ENCODE measurements around the gene KCTD13.
"Not testable (repeated sequence)": the region's sequence is repeated elsewhere in the genome, so short reads cannot be mapped to it uniquely, and the experiment has no call there.

Gene KCTD13

DNA sequence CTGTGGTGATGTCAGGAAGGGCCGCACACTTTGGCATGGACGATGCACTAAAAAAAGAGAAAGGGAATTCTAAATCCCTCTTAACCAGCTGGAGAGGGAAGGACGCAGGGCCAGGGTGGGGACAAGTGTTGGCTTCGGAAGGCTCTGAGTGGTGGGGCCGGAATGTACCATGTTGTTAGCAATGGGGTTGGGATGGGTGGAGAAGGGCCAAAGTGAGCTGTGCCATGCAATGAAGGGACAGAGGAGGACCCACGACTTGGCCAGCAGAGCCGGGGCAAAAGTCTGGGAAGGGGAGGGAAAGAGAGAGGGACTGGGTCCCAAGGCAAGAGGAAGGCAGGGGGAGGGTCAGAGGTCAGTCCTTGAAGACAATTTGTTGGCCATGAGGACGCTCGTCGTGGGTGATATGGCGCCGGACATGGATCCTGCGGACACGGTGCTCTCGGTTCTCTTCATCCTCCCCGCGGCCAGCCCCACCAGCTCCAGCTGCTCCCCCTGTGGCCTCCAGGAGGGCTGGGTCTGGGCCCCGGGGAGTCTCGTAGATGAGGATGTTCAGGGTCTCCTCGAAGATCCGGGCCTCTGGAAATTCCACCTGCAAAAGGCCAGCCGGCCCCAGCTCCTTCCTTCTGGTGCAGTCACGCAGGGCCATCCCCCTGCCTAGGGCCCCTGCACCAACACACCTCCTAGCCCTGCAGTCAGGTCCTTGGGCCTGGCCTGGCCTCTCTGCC lies 19.3 kb downstream of the KCTD13 start:
- DNase-seq = no peak

- no peak for DNase-seq
These were observed 20.4 kb downstream of the KCTD13 start for GRCh38 chr16:29905668-29906067.

DNA sequence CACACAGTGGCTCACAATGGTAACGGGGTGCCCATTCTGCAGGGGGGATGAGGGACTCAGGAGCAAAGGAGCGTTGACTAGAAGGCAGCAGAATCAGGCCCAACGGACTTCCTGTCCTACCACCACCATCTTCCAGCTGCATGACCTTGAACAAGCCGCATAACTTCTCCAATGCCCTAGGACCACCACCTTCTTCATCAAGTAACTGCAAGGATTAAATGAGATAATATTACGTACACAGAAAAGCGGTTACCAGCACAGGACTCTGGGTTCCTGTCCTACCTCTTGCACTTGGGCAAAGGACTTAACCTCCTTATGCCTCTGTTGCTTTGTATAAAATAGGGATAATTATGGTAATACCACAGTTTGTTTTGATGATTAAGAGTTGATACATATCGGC lies 21.1 kb downstream of the KCTD13 start:
- DNase-seq = no peak

DNA sequence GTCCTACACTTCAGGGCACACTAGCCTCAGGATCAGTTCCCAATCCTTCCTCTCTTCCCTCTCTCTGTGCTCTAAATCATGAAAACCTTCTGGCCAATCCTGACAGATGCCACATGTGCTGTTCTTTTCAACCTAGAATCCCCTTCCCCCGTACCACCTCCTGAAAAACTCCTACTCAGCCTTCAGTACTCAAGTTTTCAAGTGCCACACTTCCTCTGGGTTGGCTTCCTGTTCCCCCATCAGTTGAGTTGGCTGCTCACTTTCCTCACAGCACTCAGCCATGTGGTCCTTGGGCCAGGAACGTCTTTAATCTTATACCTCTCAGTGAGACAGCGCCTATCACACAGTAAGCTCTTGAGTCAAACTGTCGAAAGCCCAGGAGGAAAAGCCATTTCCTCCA lies 22.4 kb downstream of the KCTD13 start:
- no peak for DNase-seq

GRCh38 chr16:29901607-29901945 lies 24.4 kb downstream of the KCTD13 start:
- no peak for DNase-seq

DNA sequence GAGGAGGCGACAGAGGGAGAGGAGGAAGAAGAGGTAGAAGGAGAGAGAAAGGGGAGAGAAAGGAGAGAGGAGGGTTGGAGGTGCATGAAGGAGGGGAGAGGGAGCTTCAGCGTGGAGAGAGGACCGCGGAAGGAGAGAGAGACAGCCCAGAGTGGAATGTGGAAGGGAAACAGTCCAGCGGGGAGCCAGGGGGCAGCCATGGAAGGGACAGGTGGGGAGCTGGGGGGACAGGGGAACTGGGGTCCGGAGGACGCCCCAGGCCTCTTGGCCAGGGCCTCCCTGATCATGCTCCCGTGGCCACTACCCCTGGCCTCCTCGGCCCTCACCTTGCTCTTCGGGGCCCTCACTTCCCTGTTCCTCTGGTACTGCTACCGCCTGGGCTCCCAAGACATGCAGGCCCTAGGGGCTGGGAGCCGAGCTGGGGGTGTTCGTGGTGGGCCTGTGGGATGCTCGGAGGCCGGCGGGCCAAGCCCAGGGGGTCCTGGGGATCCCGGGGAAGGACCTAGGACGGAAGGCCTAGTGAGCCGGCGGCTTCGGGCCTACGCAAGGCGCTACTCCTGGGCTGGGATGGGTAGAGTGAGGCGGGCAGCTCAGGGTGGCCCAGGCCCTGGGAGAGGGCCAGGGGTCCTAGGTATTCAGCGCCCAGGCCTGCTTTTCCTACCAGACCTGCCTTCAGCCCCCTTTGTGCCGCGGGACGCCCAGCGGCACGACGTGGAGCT lies 25.0 kb downstream of the KCTD13 start:
- DNase-seq = no peak

DNA sequence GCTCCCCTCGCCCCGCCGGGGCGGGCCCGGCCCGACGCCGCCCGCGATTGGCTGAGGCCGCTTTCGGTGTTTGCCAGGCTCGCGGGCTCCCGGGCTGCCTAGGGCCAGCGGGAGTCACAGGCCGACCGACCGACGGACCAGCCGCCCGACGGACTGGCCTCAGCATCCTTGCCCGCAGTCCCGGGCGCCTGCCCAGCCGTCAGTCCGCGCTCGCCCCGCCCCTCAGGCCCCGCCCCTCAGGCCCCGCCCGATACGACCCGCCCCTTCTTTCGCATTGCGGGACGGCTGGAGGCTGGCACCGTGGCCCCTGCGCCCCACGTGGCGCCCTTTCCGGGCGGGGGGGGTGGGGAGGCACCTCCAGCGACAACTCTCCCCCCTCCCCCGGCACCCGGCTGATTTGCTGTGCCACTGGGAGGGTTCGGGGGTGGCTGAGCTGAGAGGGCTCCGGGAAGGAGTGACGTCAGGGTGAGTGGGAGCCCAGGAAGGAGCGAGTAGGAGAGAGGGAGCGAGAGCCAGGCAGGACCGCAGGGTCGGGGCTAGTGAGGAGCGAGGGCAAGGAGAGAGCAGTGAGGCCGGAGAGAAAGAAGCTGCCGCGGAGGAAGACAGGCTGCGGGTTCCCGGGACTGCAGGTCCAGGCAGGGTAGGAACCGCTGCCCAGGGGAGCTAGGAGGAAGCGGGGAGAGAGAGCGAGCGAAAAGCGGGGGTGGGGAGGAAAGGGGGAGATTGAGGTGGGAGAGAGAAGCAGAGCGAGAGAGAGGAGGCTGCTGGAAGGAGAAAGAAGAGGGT lies 25.7 kb downstream of the KCTD13 start, which contains the start of gene ASPHD1:
Gene ASPHD1 (plus strand): TSS at position 387 of the 786 bp plus-strand sequence. CDS start 484 bp downstream, outside the sequence.
- DNase-seq = no peak

DNA sequence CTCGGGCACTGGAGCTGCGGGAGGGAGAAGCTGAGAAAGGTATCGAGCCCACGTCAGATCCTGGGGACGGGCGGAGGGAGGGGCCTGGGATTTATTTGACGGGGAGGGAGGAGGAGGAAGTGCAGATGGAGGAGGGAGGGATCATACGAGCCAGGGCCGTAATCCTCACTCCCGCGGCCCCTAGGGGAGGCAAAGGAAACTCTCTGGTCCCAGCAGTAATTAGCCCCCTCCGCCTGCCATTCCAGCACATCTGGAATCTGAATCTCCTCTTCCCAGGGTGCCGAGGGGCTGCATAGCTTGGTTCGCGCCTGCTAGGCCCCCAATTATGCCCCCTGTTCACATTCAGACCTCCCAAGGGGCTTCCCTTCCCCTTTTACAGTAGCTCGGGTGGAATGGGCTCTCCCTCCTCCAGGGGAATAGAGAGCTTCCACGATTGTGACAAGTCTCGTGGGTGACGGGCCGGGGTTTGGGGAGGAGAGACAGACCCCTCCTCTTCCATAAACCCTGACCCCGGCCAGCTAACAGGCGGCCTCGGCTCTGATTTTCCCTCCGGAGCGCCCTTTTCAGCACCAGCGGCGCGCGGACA lies 26.4 kb downstream of the KCTD13 start, which contains the start of gene SEZ6L2:
Gene SEZ6L2 (minus strand): TSS at position 35 of the 586 bp plus-strand sequence. CDS start 531 bp downstream, outside the sequence.
- DNase-seq = peak; percentile 66

- no peak for DNase-seq
These were observed 27.1 kb downstream of the KCTD13 start for GRCh38 chr16:29898804-29899515.

GRCh38 chr16:29898135-29898803 lies 27.8 kb downstream of the KCTD13 start:
- DNase-seq = no peak

DNA sequence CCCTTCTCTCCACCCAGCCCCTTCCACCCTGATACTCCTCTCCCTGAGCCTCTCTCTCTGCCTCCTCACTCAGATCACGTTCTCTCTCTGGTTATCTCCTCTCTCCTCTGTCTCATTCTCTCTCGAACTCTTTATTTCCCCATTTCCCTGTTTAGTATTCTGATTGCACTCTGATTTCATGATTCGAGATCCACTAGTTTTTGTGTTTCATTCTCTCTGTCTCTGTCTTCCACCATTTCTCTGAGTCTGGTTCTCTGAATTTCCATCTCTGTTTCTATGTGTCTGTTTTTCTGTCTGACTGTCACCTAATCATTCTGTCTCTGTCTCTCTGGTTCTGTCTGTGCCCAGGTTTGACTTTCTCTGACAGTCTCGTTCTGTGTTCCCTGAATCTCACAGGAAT lies 28.7 kb downstream of the KCTD13 start:
- DNase-seq = no peak

DNA sequence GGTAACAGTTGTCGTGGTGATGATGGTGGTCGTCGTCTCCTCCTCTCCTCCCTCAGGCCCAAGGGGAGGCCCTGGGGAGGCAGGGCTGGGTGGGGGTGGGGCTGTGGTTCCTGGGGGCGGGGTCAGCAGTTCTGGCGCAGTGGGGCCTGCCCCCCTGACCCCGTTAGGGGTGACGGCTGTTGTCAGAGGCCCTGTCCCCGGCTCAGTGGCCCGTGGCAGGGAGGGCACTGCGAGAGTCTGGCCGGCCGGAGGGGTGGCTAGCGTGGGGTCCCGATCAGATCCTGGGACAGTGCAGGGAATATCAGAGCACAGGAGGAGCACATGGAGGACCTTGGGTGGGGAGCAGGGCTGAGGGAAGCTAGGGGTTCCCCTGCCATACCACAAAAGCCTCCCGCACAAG lies 29.2 kb downstream of the KCTD13 start:
- DNase-seq = no peak

GRCh38 chr16:29894352-29894751 lies 31.7 kb downstream of the KCTD13 start:
- no peak for DNase-seq

- no peak for DNase-seq
These were observed 32.5 kb downstream of the KCTD13 start for GRCh38 chr16:29893553-29893952.

DNA sequence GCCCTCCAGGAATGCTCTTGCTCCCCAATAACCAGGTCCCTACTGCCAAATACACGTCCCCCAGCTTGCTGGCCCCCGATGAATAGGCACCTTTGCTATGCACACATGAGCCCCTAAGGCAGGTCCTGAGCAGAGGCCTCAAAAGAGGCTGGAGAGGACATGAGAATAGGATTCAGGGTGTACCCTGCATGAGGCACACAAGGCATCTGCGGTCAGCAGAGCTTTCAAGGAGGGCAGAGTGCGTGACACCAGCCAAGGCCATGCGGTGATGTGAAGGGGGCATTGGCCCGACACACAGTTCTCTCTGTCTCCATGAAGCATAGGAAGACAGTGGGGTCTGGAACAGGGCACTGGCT lies 33.6 kb downstream of the KCTD13 start:
- DNase-seq = no peak

DNA sequence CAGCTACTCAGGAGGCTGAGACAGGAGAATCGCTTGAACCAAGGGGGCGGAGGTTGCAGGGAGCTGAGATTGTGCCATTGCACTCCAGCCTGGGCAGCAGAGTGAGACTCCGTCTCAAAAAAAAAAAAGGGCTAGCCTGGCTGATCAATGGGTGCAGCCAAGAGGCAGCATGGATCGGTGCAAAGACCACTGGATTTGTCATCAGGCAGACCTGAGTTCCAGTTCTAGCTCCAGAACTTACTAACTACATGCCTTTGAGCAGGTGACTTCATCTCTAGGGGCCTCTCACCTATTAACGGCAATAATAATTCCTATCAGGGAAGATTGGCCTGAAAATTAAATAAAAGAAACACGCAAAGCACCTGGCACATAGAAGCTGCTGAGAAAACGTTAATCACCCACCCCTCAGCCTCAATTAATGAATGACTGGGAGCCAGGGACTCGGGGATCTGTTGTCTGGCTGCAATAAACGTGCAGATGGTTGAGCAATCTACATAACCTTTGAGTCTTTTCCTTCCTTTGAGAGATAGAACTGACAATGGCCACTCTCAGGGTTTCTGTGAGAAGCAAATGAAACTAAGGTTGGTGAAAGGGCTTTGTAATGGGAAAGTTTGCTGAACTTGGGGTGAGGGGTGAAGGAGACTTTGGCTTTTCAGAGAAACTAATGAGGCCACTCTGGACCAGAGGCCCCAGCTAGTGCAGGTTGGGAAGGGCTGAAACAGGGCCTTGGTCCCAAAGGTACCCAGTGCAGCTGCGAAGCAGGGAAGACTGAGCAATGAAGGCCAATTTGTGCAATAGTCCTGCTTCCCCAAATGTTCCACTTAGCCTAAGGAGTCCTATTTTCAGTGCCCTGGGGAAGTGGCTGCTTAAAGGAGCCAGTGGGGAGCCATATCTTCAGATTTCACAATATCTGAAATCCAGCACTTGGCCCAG lies 34.2 kb downstream of the KCTD13 start:
- DNase-seq = no peak

- not testable (repeated sequence) for DNase-seq
These were observed 36.7 kb downstream of the KCTD13 start for GRCh38 chr16:29889372-29889771.

DNA sequence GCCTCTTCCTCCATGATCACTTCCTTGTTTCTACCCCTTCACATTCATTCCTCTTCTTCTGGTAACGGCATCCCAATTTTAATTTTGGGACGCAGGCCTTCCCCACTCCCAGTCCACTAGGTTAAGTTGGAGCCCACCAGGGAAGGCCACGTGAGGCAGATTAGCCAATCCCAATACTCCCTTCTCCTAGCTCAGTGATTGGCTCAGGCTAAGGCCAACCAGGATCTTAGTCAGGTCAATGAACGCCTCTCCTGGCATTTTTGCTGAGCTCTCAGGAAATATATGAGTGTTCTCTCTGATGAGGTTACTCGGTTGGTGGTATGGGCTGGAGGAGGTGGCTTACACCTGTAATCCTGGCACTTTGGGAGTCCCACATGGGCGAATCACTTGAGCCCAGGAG lies 42.0 kb downstream of the KCTD13 start:
- no peak for DNase-seq

GRCh38 chr16:29881050-29881449 lies 45.0 kb downstream of the KCTD13 start:
- no peak for DNase-seq

DNA sequence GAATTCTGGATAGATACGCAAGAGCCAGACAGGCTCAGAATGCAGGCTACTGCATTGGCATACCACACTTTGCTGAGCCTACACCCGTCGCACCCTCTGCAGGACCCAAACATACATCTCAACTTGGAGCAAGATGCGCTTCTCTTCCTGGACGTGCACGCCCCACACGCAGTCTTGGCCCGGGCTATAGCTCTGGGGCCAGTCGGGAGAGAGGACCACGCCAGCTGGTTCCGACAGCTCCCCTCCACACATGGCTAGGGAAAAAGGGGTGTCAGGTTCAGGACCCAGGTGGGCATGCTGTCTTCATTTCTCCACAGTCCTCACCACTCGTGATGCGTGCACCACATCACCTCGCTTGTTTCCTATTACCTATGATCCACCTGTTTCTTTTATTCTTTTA lies 47.9 kb downstream of the KCTD13 start:
- DNase-seq = no peak

All from NCI-H187 treated with DMSO at 0.1 percent for 48 hours (cell line).